ENCODE results near the gene TMEM250.
"Not testable (repeated sequence)": the region's sequence is repeated elsewhere in the genome, so short reads cannot be mapped to it uniquely, and the experiment has no call there.

Gene TMEM250

DNA sequence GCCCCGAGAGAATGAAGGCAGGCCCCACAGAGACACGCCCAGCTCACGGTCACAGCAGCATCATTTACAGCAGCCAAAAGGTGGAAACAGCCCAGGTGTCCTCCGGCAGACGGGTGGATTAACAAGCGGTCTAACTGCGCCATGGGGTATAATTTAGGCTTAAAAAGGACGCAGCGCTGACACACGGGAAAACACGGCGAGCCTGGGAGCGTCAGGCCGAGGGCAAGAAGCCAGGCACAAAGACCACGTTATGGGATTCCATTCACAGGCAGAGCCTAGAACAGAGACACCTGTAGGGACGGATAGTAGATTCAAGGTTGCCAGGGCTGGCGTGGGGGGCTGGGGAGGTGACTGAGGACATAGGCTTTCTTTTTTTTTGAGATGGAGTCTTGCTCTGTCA is 36.9 kb upstream of the TMEM250 start:
- H3K27ac ChIP-seq, result no peak overlapping the region
- H3K36me3 ChIP-seq, result no peaks in the 10 kb centered on the region
- H3K9me3 ChIP-seq (replicated peaks in 1 of 11), result no peaks in the 10 kb centered on the region

DNA sequence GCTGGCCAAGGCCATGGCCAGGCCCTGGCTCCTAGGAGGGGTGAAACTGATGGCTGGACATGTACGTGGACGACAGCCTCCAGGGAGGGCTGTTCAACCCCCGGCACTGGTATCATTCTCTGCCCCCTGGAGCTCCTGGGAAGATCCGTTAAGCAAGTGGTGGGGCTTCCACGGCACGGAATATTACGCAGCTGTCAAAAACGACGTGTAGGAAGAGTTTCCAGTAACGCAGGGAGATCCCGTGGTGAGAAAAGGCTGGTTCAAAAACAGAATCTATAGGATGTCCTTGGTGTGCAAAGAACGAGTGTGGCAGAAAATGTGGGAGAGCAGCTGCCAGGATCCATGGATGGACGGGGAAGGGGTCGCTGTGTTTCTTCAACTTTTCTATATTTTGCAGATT is 36.3 kb upstream of the TMEM250 start:
- H3K27me3 ChIP-seq, result peaks cover 0 to 7% (median 0%) of the 10 kb centered on the region in 11 experiments; a peak in 1 of 22 replicates

More for the DNA sequence above, 36.9 kb upstream of the TMEM250 start:
- H3K9ac ChIP-seq, result no peak overlapping the region
- no peak overlapping the region for H3K4me3 ChIP-seq
- no peak for TF ChIP-seq Cebpa-rat (IDR thresholded peaks at IDR 0.05)
- H3K4me2 ChIP-seq, result no peak overlapping the region
- peaks cover 0 to 34% (median 18%) of the 10 kb centered on the region in 10 experiments; a peak in 13 of 20 replicates for H3K4me1 ChIP-seq
- peaks cover 0 to 7% (median 0%) of the 10 kb centered on the region in 11 experiments; a peak in 1 of 22 replicates for H3K27me3 ChIP-seq
- peaks cover 0 to 21% (median 0%) of the 10 kb centered on the region in 11 experiments; a peak in 3 of 22 replicates for H4K20me1 ChIP-seq

DNA sequence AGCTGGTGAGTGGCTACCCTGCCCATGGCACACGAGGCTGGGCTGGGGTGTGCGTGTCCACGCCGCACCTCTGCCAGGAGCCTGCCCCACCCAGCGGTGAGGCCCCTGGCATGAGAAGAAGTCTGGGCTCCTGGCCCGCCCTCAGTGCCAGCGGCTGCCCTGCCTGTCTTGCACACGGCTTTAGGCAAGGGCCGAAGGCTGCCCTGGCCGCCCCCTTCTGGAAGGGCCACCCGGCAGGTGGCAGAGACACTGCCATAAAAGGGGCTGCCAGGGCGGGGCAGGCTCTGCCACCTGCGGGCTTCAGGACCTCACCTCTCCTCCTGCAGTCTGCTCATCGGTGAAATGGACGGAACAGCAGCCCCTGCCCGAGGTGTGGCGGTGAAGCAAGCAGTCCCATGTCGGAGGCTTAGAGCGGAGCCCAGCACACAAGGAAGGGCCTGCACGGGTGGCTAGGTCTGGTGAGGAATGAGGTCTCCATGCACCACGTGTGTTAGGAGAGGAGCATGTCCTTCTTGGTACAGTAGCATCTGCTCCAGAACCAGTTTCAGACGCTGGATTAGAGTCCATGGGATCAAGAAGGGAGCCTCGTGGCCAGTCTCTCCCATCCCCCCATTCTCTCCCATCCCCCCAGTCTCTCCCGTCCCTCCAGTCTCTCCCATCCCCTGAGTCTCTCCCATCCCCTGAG is 34.8 kb upstream of the TMEM250 start:
- no peak overlapping the region for H3K9ac ChIP-seq
- no peaks in the 10 kb centered on the region for H3K36me3 ChIP-seq
- no peak overlapping the region for H3K4me2 ChIP-seq
- H3K27ac ChIP-seq, result no peak overlapping the region
- no peak overlapping the region for H3K4me3 ChIP-seq
- TF ChIP-seq Cebpa-rat (IDR thresholded peaks at IDR 0.05), result no peak
- peaks cover 0 to 7% (median 0%) of the 10 kb centered on the region in 11 experiments; a peak in 1 of 22 replicates for H3K27me3 ChIP-seq
- peaks cover 0 to 19% (median 0%) of the 10 kb centered on the region in 11 experiments; a peak in 3 of 22 replicates for H4K20me1 ChIP-seq
- peaks cover 0 to 26% (median 12%) of the 10 kb centered on the region in 10 experiments; a peak in 13 of 20 replicates for H3K4me1 ChIP-seq
- no peaks in the 10 kb centered on the region for H3K9me3 ChIP-seq (replicated peaks in 1 of 11)

More for the DNA sequence above, 36.3 kb upstream of the TMEM250 start:
- Histone ChIP-seq H3K4me2 (no peak overlapping the region), H3K27ac (no peak overlapping the region), H3K36me3 (no peaks in the 10 kb centered on the region), H4K20me1 (peaks cover 0 to 21% (median 0%) of the 10 kb centered on the region in 11 experiments; a peak in 3 of 22 replicates), H3K9me3 (replicated peaks in 1 of 11) (no peaks in the 10 kb centered on the region), H3K4me1 (peaks cover 0 to 27% (median 12%) of the 10 kb centered on the region in 10 experiments; a peak in 13 of 20 replicates), H3K4me3 (no peak overlapping the region), H3K9ac (no peak overlapping the region)
- no peak for TF ChIP-seq Cebpa-rat (IDR thresholded peaks at IDR 0.05)

DNA sequence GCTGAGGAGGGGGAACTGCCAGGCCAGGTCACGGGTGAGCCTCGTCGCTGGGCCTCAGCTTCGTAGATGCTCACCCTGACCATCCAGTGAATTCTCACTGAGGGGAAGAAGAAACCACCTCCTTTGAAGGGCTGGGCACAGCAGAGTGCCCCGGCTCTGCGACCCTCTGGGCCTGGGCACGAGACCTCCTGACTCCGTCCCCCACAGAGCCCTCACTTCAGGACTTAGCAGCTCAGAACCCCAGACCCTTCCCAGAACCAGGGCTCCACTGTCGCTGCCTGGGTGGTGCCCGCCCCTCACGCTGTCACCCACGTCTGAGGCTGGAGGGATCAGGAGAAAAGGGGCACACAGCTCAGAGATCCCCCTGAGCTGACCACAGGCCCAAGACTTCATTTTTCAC is 34.3 kb upstream of the TMEM250 start:
- TF ChIP-seq Cebpa-rat (IDR thresholded peaks at IDR 0.05), result no peak
- peaks cover 0 to 13% (median 0%) of the 10 kb centered on the region in 11 experiments; a peak in 3 of 22 replicates for H4K20me1 ChIP-seq
- H3K27ac ChIP-seq, result no peak overlapping the region
- no peak overlapping the region for H3K4me2 ChIP-seq
- no peaks in the 10 kb centered on the region for H3K9me3 ChIP-seq (replicated peaks in 1 of 11)
- peaks cover 0 to 24% (median 10%) of the 10 kb centered on the region in 10 experiments; a peak in 13 of 20 replicates for H3K4me1 ChIP-seq
- H3K4me3 ChIP-seq, result no peak overlapping the region
- 0 out of 22 replicates have a peak overlapping the region, but pooled peaks of 1 of the 11 experiments have one; percentile 2 for H3K9ac ChIP-seq
- peaks cover 0 to 7% (median 0%) of the 10 kb centered on the region in 11 experiments; a peak in 1 of 22 replicates for H3K27me3 ChIP-seq
- H3K36me3 ChIP-seq, result no peaks in the 10 kb centered on the region

DNA sequence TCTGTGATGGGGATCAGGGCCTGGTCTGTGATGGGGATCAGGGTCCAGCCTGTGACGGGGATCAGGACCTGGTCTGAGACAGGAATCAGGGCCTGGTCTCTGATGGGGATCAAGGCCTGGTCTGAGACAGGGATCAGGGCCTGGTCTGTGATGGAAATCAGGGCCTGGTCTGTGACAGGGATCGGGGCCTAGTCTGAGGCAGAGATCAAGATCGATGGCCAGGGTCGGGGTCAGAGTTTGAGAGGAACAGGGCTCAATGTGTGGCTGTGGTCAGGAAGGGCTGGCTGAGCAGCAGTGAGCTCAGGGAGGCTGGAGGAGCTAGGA is 33.8 kb upstream of the TMEM250 start:
- Histone ChIP-seq H3K27ac (no peak overlapping the region), H3K9me3 (replicated peaks in 1 of 11) (no peaks in the 10 kb centered on the region), H3K9ac (0 out of 22 replicates have a peak overlapping the region, but pooled peaks of 2 of the 11 experiments have one; percentile 2 to 35), H3K27me3 (peaks cover 0 to 7% (median 0%) of the 10 kb centered on the region in 11 experiments; a peak in 1 of 22 replicates), H4K20me1 (peaks cover 0 to 13% (median 0%) of the 10 kb centered on the region in 11 experiments; a peak in 3 of 22 replicates), H3K4me3 (no peak overlapping the region), H3K36me3 (no peaks in the 10 kb centered on the region), H3K4me2 (no peak overlapping the region), H3K4me1 (peaks cover 0 to 21% (median 6%) of the 10 kb centered on the region in 10 experiments; a peak in 13 of 20 replicates)
- TF ChIP-seq Cebpa-rat (IDR thresholded peaks at IDR 0.05), result no peak

DNA sequence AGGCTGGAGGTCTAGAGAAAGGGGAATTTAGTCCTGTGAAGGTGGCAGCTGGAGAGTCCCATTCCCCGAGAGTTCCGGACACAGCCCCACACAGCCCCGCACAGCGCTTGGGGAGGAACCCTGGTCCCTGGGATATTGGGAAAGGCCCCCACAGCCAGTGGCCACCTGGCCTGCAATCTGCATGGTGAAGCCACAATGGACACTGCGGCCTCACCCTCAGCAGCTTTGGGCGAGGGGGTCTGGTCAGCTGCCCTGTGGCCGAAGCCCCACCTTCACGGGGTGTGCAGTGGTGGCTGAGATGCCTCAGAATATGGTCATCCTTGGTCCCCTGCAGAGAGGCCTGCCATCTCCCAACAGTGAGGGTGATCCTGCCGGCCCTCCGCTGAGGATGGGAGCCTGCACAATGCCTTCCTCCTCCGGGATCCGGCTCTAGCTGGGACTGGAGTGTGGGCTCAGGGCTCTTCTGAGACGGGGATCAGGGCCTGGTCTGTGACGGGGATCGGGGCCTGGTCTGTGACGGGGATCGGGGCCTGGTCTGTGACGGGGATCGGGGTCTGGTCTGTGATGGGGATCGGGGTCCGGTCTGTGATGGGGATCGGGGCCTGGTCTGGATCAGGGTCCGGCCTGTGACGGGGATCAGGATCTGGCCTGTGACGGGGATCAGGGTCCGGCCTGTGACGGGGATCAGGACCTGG is 33.3 kb upstream of the TMEM250 start:
- Histone ChIP-seq H3K27me3 (peaks cover 0 to 7% (median 0%) of the 10 kb centered on the region in 11 experiments; a peak in 1 of 22 replicates), H3K4me3 (no peak overlapping the region), H3K4me2 (no peak overlapping the region), H4K20me1 (peaks cover 0 to 13% (median 0%) of the 10 kb centered on the region in 11 experiments; a peak in 2 of 22 replicates), H3K36me3 (no peaks in the 10 kb centered on the region), H3K9ac (0 out of 22 replicates have a peak overlapping the region, but pooled peaks of 1 of the 11 experiments have one; percentile 2), H3K27ac (no peak overlapping the region), H3K9me3 (replicated peaks in 1 of 11) (no peaks in the 10 kb centered on the region), H3K4me1 (peaks cover 0 to 16% (median 1%) of the 10 kb centered on the region in 10 experiments; a peak in 9 of 20 replicates)
- no peak for TF ChIP-seq Cebpa-rat (IDR thresholded peaks at IDR 0.05)

DNA sequence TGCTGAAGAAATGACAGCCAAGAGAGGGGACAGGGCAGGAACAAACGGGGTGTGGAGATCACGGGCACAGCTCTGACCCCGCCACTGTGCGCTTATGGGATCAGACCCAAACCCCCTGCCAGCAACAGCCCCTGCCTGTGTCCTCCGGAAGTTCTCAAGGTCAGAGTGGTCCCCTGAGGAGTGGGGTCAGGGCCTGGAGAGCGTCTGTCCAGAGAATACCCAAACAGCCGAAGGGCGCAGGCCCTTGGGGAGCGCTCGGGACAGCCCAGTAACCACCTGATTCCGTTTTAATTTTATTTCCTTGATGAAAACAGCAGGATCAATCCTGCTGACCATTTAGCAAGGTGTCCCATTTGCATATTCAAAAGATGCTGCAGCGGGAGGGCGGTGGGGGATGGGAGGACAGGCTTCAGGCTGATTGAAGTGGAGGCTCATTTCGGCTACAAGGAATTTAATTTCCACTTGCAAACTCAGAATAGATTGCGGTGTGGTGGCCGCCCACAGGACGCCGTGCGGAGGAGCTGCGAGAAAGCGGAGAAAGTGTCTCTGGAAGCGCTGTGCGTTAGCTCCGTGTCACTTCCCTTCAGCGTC is 32.6 kb upstream of the TMEM250 start:
- Histone ChIP-seq H3K4me3 (no peak overlapping the region), H3K27ac (no peak overlapping the region), H3K27me3 (0 out of 22 replicates have a peak, but pooled peaks cover 0 to under 1% (median 0%) of the 10 kb centered on the region in 11 experiments), H3K4me2 (no peak overlapping the region), H3K36me3 (no peaks in the 10 kb centered on the region), H4K20me1 (peaks cover 0 to 13% (median 0%) of the 10 kb centered on the region in 11 experiments; a peak in 2 of 22 replicates), H3K9ac (no peak overlapping the region), H3K4me1 (peaks cover 0 to 14% (median 0%) of the 10 kb centered on the region in 10 experiments; a peak in 4 of 20 replicates), H3K9me3 (replicated peaks in 1 of 11) (no peaks in the 10 kb centered on the region)
- no peak for TF ChIP-seq Cebpa-rat (IDR thresholded peaks at IDR 0.05)

DNA sequence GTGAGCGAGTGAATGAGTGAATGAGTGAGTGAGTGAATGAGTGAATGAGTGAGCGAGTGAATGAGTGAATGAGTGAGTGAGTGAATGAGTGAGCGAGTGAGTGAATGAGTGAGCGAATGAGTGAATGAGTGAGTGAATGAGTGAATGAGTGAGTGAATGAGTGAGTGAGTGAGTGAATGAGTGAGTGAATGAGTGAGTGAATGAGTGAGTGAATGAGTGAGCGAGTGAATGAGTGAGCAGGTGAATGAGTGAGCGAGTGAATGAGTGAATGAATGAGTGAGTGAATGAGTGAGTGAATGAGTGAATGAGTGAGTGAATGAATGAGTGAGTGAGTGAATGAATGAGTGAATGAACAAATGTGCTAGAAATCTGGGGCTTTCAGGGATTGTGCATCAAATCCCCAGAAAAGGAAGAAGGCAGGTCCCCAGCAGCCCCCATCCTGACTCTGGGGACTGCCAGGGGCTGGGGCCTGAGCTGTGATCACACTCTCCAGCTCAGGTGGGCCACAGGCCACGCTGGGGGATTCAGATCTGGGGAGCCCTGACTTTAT is 32.1 kb upstream of the TMEM250 start:
- H3K27ac ChIP-seq, H3K4me2 ChIP-seq: not testable (repeated sequence)

More for the DNA sequence above, 32.1 kb upstream of the TMEM250 start:
- H4K20me1 ChIP-seq, result peaks cover 0 to 13% (median 0%) of the 10 kb centered on the region in 11 experiments; a peak in 2 of 22 replicates
- H3K9ac ChIP-seq; H3K9me3 ChIP-seq (replicated peaks in 1 of 11); H3K36me3 ChIP-seq; H3K4me3 ChIP-seq; H3K27me3 ChIP-seq: not testable (repeated sequence)
- H3K4me1 ChIP-seq, result peaks cover 0 to 14% (median 0%) of the 10 kb centered on the region in 10 experiments; a peak in 4 of 20 replicates
